NK-92 (cell line): ENCODE results near the gene SORCS2.

Experiments
- DNase-seq: peaks from one replicate; lab custom pipeline; 2025; ENCODE audit not compliant: unreplicated experiment; lab: John Stamatoyannopoulos, UW

Gene SORCS2

DNA sequence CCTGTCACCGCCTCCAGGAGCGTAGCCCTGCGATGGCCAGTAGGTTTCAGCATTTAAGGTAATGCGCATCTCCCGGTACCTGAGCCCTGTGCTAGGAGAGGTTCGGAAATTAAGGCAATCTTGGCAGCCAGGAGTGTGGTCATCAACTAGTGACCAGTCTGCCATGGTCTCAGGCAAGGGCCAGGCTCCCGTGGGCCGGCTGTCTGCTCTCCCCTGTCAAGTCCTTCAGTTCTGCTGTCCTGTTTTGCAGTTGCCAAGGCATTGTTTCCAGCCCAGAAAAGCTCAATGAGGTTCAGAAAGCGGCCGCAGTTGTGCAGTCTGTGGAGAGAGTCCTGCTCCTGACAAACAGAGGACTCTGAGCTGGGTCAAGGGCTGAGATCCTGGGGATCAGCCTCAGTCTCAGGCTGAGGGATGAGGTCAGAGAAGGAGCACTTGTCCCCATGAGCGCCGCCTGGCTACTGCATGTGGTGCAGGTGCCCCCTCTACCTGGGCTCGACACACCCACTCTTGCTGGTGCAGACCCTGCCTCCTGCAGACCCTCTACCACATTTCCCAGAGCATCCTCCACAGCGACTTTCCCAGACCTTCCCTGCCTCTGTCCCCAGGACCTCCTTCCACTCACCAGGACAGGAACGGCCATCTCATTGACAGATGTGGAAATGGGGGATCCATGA is 295.8 kb downstream of the SORCS2 start:
- no peak for DNase-seq

DNA sequence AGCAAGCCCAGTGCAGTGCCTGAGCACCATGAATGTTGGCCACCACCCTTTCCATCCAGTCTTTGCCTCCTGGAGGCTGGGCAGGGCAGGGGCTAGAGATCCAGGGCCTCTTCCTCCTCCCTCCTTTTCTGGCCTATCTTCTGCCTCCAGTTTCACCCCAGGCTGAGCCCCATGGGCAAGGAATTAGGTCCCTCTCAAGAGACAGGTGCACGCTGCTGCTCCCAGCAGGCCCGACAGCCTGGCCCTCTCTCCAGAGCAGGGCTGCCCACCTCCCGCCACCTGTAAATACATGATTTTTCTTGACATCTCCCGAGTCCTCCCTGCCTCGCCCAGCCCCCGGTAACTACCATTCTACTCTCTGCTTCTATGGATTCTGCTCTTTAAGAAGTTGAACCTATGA is 299.6 kb downstream of the SORCS2 start:
- no peak for DNase-seq

DNA sequence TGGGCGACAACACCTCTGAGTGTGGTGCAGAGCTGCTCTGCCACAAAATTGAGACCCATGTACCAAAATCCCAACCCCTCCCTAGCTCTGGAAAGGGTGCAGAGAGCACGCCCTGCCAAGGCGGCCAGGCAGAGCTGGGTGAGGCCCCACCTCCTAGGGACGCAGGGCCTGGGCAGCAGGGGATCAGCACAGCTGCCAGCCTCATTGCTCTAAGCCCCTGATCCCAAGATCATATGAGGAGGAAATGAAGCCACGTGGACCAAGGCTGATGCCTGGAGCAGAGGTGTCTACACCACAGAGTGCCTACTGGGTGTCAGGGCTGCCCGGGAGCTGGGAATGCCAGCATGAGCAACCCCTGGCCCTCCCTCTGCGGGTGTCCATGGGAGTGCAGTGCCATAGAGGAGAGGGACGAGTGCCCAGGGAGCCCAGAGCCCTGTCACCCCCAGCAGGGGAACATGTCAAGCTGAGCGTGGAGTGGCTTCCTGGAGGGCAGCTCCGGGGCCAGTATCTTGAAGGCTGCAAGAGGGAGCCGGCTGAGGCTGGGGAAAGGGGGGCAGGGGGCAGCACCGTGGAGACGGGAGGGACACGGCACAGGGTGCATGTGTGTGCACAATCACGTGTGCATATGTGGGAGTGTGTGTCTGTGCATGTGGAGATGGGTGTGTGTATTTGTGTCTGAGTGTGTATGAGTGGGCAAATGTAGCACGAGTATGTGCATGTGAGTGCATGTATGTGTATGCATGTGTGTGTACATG is 306.3 kb downstream of the SORCS2 start:
- DNase-seq: no peak

DNA sequence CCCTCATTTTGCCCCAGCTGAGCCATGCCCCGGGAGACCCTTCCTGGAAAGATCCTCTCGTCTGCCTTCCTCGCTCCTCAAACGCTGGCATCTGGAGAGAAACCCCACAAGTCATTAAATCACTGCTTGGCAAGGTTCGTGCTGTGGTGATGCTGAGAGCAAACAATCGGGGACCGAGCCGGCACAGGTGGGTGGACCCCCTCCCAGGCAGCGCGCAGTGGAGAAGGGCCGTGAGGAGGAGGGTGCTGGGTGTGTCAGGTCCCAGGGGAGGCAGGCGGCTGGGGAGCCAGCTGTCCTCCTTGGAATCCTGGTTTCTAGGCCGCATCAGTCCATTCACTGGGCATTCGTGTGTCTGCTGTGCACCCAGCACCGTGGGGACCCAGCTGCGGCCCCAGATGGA is 307.3 kb downstream of the SORCS2 start:
- DNase-seq: no peak

DNA sequence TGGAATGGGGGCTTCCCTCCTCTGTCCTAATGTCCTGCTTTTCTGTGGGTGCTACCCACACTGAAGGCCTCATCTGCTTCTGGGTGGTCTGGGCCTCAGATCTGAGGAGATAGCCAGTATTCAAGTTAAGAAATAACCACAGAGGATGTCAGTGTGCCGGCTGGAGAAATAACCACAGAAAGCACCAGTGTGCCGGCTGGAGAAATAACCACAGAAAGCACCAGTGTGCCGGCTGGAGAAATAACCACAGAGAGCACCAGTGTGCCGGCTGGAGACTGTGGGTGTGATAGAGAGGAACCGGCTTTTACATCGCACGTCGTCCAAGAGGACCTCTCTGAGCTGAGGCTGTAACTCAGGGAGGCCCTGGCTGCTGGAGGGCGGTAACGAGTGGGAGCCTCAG is 308.1 kb downstream of the SORCS2 start:
- DNase-seq: no peak

DNA sequence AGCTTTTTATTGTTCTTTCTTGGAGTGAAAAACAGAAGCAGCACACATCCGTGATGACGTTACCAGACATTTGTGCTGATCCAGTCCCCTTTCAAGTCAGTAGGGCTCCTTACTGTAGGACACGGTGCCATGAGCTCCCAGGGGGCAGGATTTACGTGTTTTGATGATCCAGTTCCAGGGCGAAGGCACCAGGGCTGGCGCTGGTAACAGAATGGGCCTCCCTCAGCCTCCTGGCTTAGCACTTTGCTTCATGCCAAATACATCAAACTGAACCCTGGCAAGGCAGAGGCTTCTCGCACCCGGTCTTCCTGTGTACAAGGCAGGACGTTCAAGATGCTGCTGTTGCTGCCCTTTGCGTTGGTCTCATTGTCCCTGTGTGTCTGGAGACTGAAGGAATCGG is 309.0 kb downstream of the SORCS2 start:
- no peak for DNase-seq

DNA sequence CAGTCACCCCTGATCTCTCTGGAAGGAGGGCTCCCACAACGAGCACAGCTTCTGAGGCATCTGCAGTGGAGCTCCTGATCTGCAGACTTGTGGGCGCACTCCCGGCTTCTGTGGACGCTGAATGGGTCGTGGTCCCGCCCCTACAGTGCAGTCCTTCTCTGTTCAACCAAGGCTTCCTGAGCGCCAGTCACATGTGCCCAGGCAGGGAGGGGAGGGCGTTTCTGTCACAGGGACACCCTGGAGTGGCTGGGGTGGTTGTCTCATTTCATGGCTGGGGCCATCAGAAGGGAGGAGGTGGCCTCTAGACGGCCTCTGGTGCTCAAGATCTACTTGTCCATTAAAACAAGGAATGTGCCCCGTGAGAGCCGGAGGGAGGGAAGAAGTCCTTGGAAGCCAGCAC is 309.5 kb downstream of the SORCS2 start:
- DNase-seq: no peak

DNA sequence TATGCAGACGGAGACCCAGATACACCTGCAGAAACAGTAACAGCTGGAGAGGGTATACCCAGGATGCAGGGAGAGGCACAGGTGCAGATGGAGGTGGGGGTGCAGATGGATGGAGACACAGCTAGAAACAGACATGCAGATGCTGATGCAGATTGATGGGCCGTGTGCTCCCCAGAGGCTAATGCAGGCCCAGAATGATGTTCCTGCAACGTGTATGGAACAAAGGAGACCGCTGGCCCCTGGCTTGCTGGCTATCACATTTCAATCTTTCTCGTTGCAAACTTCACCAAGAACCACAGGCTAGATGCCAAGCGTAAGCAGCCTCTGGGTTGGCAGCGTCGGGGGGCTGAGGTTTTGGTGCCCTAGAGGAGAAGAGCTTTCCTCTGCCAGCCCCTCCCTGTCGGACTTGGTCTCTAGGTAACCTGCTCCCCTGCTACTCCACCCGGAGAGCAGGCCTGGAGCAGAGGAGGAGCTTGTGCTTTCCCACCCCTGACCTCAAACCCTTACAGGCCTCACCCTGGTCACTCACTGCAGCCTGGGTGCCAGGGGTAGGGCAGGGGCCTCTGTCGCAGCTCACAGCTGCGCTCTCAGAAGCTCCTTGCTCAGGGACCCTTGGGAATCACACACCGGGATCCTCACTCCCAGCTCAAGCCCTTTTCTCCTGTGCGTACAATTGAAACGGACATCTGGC is 311.4 kb downstream of the SORCS2 start:
- DNase-seq: no peak

DNA sequence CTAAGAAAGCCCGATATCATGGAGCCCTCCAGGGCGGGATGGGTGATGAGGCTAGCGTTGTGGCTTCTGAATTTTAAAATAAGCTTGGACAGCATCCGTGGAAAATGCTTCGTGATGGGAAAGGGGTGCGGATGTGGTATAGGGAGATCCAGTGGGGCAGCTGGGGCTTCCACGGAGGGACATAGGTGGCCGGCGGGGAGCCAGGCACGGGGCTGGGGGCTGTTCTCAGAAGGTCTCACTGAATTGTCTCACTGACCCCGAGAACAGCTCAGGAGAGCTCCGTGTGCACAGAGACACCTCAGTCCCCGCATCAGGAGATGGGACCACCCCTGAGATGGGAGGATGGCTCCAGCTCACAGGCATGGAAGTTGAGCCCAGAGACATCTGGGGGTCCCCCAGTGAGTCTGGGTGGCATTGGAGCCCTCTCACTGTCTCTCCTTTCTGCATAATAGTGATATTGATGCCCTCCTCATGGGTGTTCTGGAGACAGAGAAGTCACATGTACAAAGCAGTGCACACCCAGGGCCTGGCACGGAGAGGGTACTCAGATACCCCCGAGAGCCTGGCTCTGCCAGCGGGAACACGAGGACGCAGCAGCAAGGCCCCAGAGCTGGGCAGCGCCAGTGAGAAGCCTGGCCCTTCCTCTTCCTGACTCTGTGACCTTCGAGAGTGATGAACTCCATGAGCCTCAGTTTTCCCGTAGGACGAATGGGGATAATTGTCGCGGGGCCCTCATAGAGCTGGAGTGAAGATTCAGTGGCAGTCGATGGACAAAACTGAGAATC is 313.0 kb downstream of the SORCS2 start:
- DNase-seq: no peak

DNA sequence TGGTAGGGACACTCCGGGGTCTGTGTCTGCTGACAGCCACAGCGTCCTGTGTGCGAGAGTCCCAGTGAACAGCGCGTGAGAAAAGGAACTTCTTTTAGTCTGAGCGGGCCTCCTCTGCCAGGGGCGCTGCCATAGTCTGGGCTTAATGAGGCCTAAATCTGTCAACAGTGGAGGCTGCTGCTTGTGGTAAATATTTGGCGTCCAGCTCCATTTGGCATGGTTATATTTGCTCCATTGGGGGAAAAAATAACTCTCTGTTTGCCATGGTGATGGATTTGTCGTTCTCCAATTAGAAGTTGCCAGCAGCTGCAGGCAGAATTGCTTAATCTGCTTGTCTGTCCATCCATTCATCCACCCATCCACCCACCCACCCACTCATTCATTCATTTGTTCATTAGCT is 313.8 kb downstream of the SORCS2 start:
- no peak for DNase-seq

DNA sequence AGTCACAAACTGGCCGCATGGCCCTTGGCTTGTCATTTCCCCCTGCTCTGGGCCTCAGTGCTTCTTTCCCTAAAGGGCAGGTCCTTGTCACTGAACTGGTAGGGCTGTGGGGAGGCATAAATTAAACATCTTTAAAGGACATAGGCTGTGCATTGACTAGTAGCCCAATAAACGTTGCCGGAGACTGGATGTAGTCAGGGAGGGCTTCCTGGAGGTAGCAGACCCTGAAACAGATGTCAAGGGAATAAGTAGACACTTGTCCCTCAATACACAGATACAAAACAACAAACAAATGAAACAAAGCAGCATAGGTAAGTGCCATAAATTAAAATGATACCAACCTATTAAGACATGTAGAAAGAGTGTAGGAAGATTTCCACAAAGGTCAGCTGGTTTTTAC is 314.2 kb downstream of the SORCS2 start:
- DNase-seq: no peak

DNA sequence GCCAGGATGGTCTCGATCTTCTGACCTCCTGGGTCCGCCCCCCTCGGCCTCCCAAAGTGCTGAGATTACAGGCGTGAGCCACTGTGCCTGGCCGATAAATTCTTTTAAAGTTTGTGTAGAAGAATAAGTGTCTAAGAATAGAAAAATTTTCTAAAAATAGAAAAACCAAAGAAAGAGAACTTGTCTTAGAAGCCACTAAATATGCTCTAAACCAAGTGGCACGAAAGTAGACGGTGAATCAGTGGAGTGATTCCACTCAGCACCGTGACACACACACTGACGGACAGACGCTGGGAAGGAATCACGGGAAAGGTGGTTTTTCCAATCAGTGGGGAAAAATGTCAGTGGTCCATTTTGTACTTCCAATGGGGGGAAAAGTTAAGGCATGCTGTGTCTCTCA is 315.0 kb downstream of the SORCS2 start:
- no peak for DNase-seq

DNA sequence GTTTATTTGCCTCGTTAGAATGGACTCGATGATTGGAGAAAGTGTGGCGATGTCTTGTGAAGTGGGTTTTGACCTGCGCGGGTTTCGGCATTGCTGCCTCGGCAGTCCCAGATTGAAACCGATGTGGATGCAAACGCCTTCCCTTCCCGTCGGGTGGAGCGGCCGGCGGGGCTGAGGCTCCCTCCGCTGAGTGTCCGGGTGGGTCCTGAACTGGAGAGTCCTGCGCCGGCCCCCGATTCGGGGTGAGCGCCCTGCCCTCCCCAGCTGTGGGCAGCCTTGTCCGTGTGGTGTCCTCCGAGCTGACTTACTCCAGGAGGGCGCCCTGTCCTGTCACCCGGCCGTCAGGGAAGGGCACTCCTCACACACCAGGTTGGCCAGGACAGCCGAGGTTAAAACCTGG is 317.7 kb downstream of the SORCS2 start:
- no peak for DNase-seq

DNA sequence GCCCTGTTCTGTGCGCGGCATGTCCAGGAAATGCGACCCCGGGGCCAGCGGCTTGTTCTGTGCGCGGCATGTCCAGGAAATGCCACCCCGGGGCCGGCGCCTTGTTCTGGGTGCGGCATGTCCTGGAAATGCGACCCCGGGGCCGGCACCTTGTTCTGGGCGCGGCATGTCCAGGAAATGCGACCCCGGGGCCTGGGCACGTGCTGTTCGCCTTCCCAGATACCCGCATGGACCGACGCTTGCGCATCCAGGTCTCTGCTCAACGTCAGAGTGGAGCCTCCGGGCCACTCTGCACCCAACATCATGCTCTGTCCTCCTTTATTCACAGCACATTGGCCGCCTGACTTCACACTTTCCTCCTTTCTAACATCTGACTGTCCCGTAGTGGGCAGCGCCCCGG is 318.2 kb downstream of the SORCS2 start:
- DNase-seq: no peak

DNA sequence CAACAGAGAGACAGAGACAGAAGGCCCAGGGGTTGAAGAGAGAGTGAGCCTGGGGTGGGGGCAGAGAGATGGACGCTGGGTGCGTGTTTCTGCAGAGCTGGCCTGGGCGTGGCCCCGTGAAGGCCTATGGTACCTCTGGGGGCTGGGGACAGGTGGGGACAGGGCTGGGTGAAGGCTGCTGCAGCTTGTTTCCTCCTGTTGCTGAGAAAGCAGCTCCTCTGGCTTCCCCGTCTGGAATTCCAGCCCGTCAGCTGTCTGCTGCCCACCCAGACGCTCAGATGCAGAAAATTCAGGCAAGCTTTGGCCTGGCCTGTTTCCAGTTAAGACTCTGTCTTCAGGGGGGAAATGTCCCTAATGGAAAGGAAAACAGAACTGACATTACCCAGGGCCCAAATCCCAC is 319.2 kb downstream of the SORCS2 start:
- no peak for DNase-seq

DNA sequence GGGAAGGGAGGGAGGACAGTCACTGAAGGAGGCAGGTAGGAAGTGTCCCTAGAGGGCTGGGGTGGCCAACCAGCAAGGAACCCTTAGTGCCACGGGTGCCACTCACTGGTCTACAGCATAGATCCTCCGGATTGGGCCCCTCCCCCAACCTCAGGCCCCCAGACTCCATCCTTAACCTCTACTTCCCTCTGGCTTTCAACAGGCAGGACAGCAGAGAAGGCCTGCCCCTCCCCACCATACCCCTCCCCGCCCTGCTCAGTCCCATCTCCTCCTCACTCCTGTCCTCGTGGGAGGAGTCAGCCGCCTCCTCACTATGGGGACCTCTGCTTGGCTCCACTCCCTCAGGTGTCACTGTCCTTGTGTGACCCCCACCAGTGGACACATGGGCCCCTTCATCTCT is 320.1 kb downstream of the SORCS2 start:
- no peak for DNase-seq

DNA sequence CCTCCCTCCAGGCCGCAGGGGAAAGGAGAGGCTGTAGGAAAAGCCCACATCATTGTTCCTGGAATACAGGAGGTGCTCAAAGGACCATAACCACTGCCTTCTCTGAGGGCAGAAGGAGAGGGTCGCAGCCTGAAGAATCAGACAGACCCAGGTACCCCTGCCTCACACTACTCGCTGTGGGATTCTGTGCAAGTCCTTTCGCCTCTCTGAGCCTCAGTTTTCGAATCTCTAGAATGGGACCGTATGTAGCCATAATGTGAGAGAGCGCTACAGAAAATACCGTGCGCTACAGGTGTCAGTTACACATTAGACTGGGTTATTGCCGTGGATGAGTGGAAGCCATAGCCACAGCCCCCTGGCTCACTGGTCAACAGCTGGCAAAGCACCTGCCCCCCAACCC is 320.6 kb downstream of the SORCS2 start:
- no peak for DNase-seq

DNA sequence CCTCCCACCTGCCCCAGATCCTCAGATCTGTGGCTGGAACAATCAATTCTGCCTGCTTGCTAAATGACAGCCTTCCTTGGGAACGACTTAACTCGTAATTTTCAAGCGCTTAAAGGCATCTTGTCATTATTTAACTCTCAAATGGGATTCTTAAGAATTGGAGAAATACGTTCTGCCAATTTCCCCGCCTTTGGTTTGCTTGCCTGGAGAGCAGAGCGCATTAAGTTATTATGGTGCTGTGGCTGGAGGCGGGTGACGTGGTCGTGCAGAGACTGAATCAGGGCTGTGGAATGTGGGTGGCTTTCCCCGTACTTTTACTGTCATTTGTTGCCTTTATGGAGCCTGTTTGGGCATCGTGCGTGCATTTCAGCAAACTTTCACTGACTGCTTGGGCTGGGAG is 321.3 kb downstream of the SORCS2 start:
- DNase-seq: no peak

DNA sequence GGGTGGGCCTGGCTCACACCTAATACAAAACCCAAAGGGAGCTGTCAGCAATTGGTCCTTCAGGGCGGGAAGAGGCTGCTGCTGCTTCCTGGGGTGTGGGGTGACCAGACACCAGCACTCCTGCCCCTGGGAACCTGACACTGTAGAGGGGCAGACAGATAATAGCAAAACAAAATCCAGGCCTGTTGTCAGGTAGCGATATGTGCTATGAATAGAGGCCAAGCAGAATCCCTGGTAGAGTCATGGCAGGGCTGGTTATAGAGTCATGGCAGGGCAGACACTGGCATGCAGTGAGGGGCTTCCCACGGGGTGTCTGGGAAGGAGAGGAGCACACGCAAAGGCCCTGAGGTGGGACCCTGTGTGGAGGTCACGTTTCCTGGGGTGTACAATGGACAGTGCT is 321.9 kb downstream of the SORCS2 start:
- no peak for DNase-seq

DNA sequence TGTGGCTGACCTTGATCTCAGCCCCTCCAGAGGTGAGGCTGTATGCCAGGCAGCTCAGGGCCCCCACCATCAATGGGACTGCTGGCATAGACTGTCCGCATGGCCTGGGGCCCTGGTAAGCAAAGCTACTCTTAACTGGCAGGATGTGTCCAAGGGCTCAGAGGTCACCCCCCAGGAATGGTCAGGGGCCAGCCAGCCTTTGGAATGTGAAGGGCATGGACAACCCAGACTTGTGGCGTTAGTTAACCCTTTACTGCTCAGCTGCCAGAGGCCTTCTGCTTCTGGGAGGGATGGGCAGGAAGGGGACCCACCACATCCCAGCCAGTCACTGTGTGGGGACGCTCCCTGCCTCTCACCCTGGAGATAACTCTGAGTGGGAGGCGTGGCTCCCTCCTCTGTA is 322.5 kb downstream of the SORCS2 start:
- DNase-seq: no peak

DNA sequence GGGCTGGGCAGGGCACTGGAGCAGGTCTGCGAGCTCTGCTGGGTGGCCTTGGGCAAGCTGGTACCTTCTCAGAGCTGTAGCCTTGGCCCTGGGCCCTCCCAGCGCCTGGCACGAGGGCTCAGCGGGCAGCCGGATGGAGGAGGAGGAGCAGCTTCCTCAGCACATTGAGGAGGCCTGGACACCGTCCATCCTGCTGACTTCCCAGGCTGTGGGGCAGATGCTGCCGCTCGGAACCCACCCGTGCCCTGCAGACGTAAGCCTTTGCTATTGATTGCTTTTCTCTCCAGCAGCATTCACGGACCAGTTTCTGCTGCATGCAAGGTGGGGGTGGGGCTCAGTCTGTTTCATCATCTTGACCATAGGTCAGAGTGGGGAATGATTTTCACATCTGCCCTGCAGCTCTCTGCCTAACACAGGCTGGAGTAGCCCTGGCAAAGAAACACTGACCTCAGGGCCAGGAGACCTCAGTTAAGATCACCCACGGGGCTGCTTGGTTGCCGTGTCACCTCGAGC is 323.1 kb downstream of the SORCS2 start:
- DNase-seq: no peak
